ENCODE data around the gene ZIC4.

DNA sequence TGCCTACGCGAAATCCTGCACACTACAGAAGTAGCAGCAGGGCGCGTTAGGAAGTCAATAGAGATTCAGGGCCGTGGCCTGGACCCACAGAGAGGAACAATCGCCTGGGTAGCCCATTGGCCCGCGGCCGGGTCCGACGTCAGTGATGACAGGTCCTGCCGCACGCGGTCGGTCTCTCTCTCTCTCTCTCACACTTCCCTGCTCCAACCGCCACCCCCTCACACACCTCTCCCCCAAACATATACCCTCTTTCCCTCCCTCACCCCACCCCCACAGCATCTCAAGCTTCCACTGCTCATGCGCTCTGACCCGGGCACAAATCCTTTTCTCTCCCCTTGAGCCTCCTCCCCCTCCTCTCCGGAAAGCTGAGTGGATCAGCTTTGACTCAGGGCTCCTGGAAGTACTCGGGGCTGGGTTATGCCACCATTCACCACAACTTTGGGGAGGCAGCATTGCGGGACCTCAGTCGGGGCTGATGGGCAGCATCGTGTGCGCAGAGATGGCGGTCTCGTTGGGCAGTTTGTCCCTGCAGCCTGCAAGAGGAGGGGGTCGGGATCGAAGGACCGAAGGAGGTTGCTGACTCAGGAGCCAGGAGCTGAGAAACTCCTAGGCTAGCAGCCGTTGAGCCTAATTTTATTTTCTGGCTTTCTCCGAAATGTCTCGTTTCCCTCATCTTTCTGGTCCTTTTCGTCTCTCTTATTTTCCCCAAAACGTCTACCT, 9.0 kb downstream of the ZIC4 start:
- TF ChIP-seq, protein P1, sequence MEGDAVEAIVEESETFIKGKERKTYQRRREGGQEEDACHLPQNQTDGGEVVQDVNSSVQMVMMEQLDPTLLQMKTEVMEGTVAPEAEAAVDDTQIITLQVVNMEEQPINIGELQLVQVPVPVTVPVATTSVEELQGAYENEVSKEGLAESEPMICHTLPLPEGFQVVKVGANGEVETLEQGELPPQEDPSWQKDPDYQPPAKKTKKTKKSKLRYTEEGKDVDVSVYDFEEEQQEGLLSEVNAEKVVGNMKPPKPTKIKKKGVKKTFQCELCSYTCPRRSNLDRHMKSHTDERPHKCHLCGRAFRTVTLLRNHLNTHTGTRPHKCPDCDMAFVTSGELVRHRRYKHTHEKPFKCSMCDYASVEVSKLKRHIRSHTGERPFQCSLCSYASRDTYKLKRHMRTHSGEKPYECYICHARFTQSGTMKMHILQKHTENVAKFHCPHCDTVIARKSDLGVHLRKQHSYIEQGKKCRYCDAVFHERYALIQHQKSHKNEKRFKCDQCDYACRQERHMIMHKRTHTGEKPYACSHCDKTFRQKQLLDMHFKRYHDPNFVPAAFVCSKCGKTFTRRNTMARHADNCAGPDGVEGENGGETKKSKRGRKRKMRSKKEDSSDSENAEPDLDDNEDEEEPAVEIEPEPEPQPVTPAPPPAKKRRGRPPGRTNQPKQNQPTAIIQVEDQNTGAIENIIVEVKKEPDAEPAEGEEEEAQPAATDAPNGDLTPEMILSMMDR (conservative IDR thresholded peaks at IDR 0.05 in 1 of 2, IDR thresholded peaks at IDR 0.05 in 1 of 2; ENCODE audit: extremely low read depth in 1 of 2, insufficient read depth in 1 of 2, low read depth in 1 of 2, low read length in 2 of 2): no peak
- peak; percentile 47 for TF ChIP-seq EZH2 (IDR thresholded peaks at IDR 0.05; ENCODE audit: borderline replicate concordance, low read length)
